HCEC 1CT (cell line): ENCODE results near the gene HDAC11.
"Not testable (repeated sequence)": the region's sequence is repeated elsewhere in the genome, so short reads cannot be mapped to it uniquely, and the experiment has no call there.

Source experiments
- DNase-seq: peaks from one replicate; pipeline ENCODE4 v3.0.0-alpha.2; 2017

Gene HDAC11

GRCh38 chr3:13470894-13471574, 9.1 kb upstream of the HDAC11 start:
- no peak for DNase-seq

GRCh38 chr3:13472286-13472685, 7.8 kb upstream of the HDAC11 start:
- DNase-seq: no peak

GRCh38 chr3:13473020-13473419, 7.1 kb upstream of the HDAC11 start:
- no peak for DNase-seq

GRCh38 chr3:13474021-13474420, 6.1 kb upstream of the HDAC11 start:
- no peak for DNase-seq

GRCh38 chr3:13474776-13475303, 5.3 kb upstream of the HDAC11 start:
- no peak for DNase-seq

- no peak for DNase-seq
Measured at GRCh38 chr3:13475871-13476590, 4.1 kb upstream of the HDAC11 start.

GRCh38 chr3:13477943-13478342, 2.2 kb upstream of the HDAC11 start:
- no peak for DNase-seq

- DNase-seq: no peak
Measured at GRCh38 chr3:13479332-13479581, 849 bp upstream of the HDAC11 start.

- DNase-seq: no peak
Measured at GRCh38 chr3:13480340-13481318, 523 bp downstream of the HDAC11 start.

GRCh38 chr3:13482106-13482690, 2.1 kb downstream of the HDAC11 start:
- DNase-seq: no peak

- DNase-seq: no peak
Measured at GRCh38 chr3:13483286-13483685, 3.2 kb downstream of the HDAC11 start.

- no peak for DNase-seq
Measured at GRCh38 chr3:13483988-13484695, 4.0 kb downstream of the HDAC11 start.

- DNase-seq: no peak
Measured at GRCh38 chr3:13484851-13485590, 4.9 kb downstream of the HDAC11 start.

GRCh38 chr3:13485630-13486562, 5.8 kb downstream of the HDAC11 start:
- DNase-seq: not testable (repeated sequence)

GRCh38 chr3:13487403-13487802, 7.3 kb downstream of the HDAC11 start:
- DNase-seq: no peak

GRCh38 chr3:13491206-13491974, 11.3 kb downstream of the HDAC11 start:
- no peak for DNase-seq

GRCh38 chr3:13492048-13492447, 11.9 kb downstream of the HDAC11 start:
- no peak for DNase-seq

GRCh38 chr3:13492976-13493866, 13.1 kb downstream of the HDAC11 start:
- DNase-seq: no peak
